Naive thymus-derived CD4-positive, alpha-beta T cell (primary cell): ENCODE results near the gene NDUFA6. TPM values are rescaled to one million over a fixed set of nuclear protein-coding genes. Genes with fewer than 3 reads are reported as not detected.

Source experiments
- polyA plus RNA-seq, 2 donors: library from polyadenylated mRNA; unstranded; fragments of 300-500 nt; fragmentation: Illumina TruSeq; gene quantifications; one replicate each; pipeline ENCODE4 v1.2.3, GENCODE V29; 2021
- total RNA-seq, 6 experiments: library from RNA in 5 of 6; stranded (reverse) in 5 of 6; gene quantifications; 1 replicate in 5 of 6; 2 replicates in 1 of 6; pipeline ENCODE4 v1.2.3 and lab custom pipeline; 2021 to 2026

NDUFA6 gene
- total and polyA plus RNA-seq, 7 experiments from 2014 or later, result 35.0 to 123 (median 43.1) TPM

Other genes starting within 250 kb of the NDUFA6 start
- gene SHISA8, start 175.7 kb downstream of the NDUFA6 start, total RNA-seq, result under 1 TPM in 3 of 5 experiments, not detected in 2; 0.34 to 0.58 (median 0.54) TPM
- gene SHISA8, start 175.7 kb downstream of the NDUFA6 start, polyA plus RNA-seq, result not detected
- gene TNFRSF13C, start 164.0 kb downstream of the NDUFA6 start, total RNA-seq, result 10 to 100 TPM in 2 of 5 experiments, 1 to 10 TPM in 3; 1.2 to 17.2 (median 8.4) TPM
- gene TNFRSF13C, start 164.0 kb downstream of the NDUFA6 start, polyA plus RNA-seq, result under 1 TPM; 0.38 to 0.39 TPM
- gene CENPM, start 143.6 kb downstream of the NDUFA6 start, total RNA-seq, result 10 to 100 TPM in 3 of 5 experiments, 1 to 10 TPM in 2; 5.1 to 51.1 (median 10.8) TPM
- 1 to 10 TPM; 2.3 to 4.4 TPM for gene CENPM, start 143.6 kb downstream of the NDUFA6 start, polyA plus RNA-seq
- 1 to 10 TPM in 1 of 5 experiments, under 1 TPM in 4; 0.08 to 4.2 (median 0.16) TPM for gene SEPTIN3, start 121.3 kb downstream of the NDUFA6 start, total RNA-seq
- not detected for gene SEPTIN3, start 121.3 kb downstream of the NDUFA6 start, polyA plus RNA-seq
- gene WBP2NL, start 92.0 kb downstream of the NDUFA6 start, total RNA-seq, result 1 to 10 TPM in 4 of 5 experiments, under 1 TPM in 1; 0.85 to 5.7 (median 3.2) TPM
- gene WBP2NL, start 92.0 kb downstream of the NDUFA6 start, polyA plus RNA-seq, result under 1 TPM in 1 of 2 donors, not detected in 1; 0.43 TPM
- gene NAGA, start 20.0 kb downstream of the NDUFA6 start, total RNA-seq, result 10 to 100 TPM in 2 of 5 experiments, 1 to 10 TPM in 3; 7.6 to 38.8 (median 9.4) TPM
- 10 to 100 TPM; 12.5 to 12.9 TPM for gene NAGA, start 20.0 kb downstream of the NDUFA6 start, polyA plus RNA-seq
- 1 to 10 TPM in 3 of 5 experiments, under 1 TPM in 2; 0.82 to 3.9 (median 1.2) TPM for gene PHETA2, start 16.5 kb downstream of the NDUFA6 start, total RNA-seq
- gene PHETA2, start 16.5 kb downstream of the NDUFA6 start, polyA plus RNA-seq, result 1 to 10 TPM; 1.2 to 1.5 TPM
- gene SMDT1, start 11.1 kb downstream of the NDUFA6 start, total RNA-seq, result 100 to 1,000 TPM in 1 of 5 experiments, 10 to 100 TPM in 4; 40.4 to 105 (median 98.8) TPM
- gene SMDT1, start 11.1 kb downstream of the NDUFA6 start, polyA plus RNA-seq, result 100 to 1,000 TPM; 117 to 157 TPM
- gene CYP2D6, start 40.0 kb upstream of the NDUFA6 start, total RNA-seq, result 10 to 100 TPM in 4 of 5 experiments, 1 to 10 TPM in 1; 5.6 to 13.3 (median 11.2) TPM
- gene CYP2D6, start 40.0 kb upstream of the NDUFA6 start, polyA plus RNA-seq, result under 1 TPM in 1 of 2 donors, not detected in 1; 0.11 TPM
- 10 to 100 TPM; 63.6 to 97.2 (median 78.1) TPM for gene TCF20, start 179.9 kb upstream of the NDUFA6 start, total RNA-seq
- gene TCF20, start 179.9 kb upstream of the NDUFA6 start, polyA plus RNA-seq, result 1 to 10 TPM; 3.3 to 3.8 TPM